Gastrocnemius medialis (tissue), 4 donors: ENCODE measurements around the gene RPP25L.

Experiments used
- POLR2A ChIP-seq, 2 donors: fragments of 450-650 bp; IDR thresholded peaks; one replicate each; pipeline ENCODE4 v1.6.1; 2017; ENCODE audit warnings: antibody characterized with exemption in 2 of 2, mild to moderate bottlenecking in 2 of 2, moderate library complexity in 2 of 2
- TF ChIP-seq, protein P1 (sequence below), 5 experiments: fragments of 450-650 bp in 3 of 5; fragments of 200-600 bp in 2 of 5; sonication (generic) in 2 of 5; IDR thresholded peaks in 4 of 5; conservative IDR thresholded peaks in 1 of 5; 1 replicate in 4 of 5; 2 replicates in 1 of 5; pipeline ENCODE4 v1.5.1; 2016 to 2019; ENCODE audit warnings: antibody characterized with exemption in 5 of 5, mild to moderate bottlenecking in 3 of 5, moderate library complexity in 3 of 5

DNA sequence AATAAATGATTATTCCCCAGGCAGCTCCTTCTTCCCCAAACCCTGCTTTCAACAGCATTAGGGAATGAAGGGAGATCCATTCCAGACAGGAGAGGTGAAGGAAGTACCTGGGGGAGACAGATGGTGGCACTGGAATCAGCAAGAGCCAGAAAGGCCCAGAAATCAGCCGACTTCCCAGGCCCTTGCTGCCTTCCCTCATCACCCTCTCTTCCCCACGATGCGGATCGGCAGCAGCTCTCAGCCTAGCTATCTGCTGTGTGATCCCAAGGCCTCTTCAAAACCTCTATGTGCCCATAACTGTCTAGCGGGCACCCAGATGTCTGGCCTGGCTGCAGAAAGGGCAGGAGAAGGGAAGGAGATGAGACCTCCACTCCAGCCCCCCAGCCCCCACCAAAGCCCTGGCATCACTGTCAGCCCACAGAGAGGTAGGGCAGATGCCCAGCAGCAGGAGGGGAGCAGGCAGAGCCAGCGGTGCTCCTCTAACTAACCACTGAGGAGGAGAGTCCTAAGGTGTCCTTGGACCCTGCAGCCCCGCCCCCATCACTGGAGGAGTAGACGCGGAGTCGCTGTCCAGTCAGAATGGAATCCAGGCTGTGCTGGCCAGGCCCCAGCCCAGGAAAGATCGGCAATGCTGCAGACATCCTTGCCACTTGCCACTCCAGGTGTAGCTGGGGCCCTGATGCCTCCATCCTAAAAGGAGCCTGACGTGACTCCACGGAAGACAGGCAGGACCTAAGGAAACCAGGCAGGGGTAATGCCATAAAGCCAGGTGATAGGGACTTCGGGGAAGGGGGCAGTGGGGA lies 35.1 kb downstream of the RPP25L start:
- TF ChIP-seq, protein P1, sequence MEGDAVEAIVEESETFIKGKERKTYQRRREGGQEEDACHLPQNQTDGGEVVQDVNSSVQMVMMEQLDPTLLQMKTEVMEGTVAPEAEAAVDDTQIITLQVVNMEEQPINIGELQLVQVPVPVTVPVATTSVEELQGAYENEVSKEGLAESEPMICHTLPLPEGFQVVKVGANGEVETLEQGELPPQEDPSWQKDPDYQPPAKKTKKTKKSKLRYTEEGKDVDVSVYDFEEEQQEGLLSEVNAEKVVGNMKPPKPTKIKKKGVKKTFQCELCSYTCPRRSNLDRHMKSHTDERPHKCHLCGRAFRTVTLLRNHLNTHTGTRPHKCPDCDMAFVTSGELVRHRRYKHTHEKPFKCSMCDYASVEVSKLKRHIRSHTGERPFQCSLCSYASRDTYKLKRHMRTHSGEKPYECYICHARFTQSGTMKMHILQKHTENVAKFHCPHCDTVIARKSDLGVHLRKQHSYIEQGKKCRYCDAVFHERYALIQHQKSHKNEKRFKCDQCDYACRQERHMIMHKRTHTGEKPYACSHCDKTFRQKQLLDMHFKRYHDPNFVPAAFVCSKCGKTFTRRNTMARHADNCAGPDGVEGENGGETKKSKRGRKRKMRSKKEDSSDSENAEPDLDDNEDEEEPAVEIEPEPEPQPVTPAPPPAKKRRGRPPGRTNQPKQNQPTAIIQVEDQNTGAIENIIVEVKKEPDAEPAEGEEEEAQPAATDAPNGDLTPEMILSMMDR (IDR thresholded peaks at IDR 0.05 in 4 of 5, conservative IDR thresholded peaks at IDR 0.05 in 1 of 5), result no peak
- no peak for TF ChIP-seq POLR2A (IDR thresholded peaks at IDR 0.05)
